H1 (cell line): Measurements from ENCODE around the gene SYN1. TPM values are rescaled to one million over a fixed set of nuclear protein-coding genes. Genes with fewer than 3 reads are reported as not detected.

ENCODE experiments used
- BCL11A ChIP-seq, 2 experiments: IDR thresholded peaks; one replicate each; pipeline ENCODE4 v1.6.1; 2011; ENCODE audit warnings: low read depth in 2 of 2, low read length in 2 of 2, mild to moderate bottlenecking in 2 of 2
- CBX5 ChIP-seq: fragments of 300-800, 300-1000 bp; sonication (generic); IDR thresholded peaks from 2 replicates; pipeline ENCODE4 v1.7.1; 2016; ENCODE audit warnings: antibody characterized with exemption, low read length, low read depth
- RAD21 ChIP-seq, 2 experiments: IDR thresholded peaks in 1 of 2; conservative IDR thresholded peaks in 1 of 2; 2 replicates each; pipeline ENCODE4 v1.6.1; 2011; ENCODE audit warnings: low read depth in 2 of 2, low read length in 2 of 2, improper control_type of control experiment in 1 of 2, inconsistent platforms in 1 of 2, mild to moderate bottlenecking in 1 of 2, moderate library complexity in 1 of 2
- USF2 ChIP-seq: IDR thresholded peaks from 2 replicates; pipeline ENCODE4 v1.6.1; 2011; ENCODE audit warnings: low read length, improper control_type of control experiment
- polyA plus RNA-seq, 7 experiments: library from polyadenylated mRNA; depleted of rRNA in 3 of 7; stranded (reverse) in 5 of 7; unstranded in 2 of 7; fragments of >200 nt in 5 of 7; fragments of 200-250 nt in 2 of 7; gene quantifications; 1 replicate in 5 of 7; 2 replicates in 1 of 7; 4 replicates in 1 of 7; pipeline versions ENCODE4 v1.2.1 to v1.2.3, GENCODE V29; 2011 to 2013; ENCODE audit warnings: missing spikeins in 2 of 7, mixed read lengths in 2 of 7
- total RNA-seq: library from RNA; stranded (reverse); fragmentation: NEBNext Ultra II Directional; extraction: Animal tissue kit (Norgen Biotek cat#: 25700); gene quantifications from 2 replicates; pipeline ENCODE4 v1.2.1, GENCODE V29; 2021
- TF ChIP-seq, protein P1 (sequence below): IDR thresholded peaks from 2 replicates; pipeline ENCODE4 v1.6.1; 2012; ENCODE audit warnings: inconsistent platforms
- TF ChIP-seq, protein P2 (sequence below), 3 experiments: IDR thresholded peaks; 1 replicate in 2 of 3; 2 replicates in 1 of 3; pipeline versions ENCODE4 v1.5.1 to v1.6.1; 2011; ENCODE audit warnings: low read length in 3 of 3, mild to moderate bottlenecking in 3 of 3, inconsistent platforms in 2 of 3, low read depth in 1 of 3, moderate library complexity in 1 of 3; ENCODE audit not compliant: insufficient read depth in 1 of 3; ENCODE audit errors: control extremely low read depth in 1 of 3

SYN1 gene
- total and polyA plus RNA-seq, 2 of the 8 experiments (the other 6 are each of a cell fraction or from before 2014, with no cell fraction given): 2.1 to 14.1 TPM

- TF ChIP-seq RAD21 (IDR thresholded peaks at IDR 0.05 in 1 of 2, conservative IDR thresholded peaks at IDR 0.05 in 1 of 2; ENCODE audit: low read depth in 2 of 2, low read length in 2 of 2) (no peak), BCL11A (IDR thresholded peaks at IDR 0.05; ENCODE audit: low read depth in 2 of 2, low read length in 2 of 2) (no peak), USF2 (no peak), CBX5 (no peak)
- TF ChIP-seq, protein P1, sequence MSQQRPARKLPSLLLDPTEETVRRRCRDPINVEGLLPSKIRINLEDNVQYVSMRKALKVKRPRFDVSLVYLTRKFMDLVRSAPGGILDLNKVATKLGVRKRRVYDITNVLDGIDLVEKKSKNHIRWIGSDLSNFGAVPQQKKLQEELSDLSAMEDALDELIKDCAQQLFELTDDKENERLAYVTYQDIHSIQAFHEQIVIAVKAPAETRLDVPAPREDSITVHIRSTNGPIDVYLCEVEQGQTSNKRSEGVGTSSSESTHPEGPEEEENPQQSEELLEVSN: no peak
- TF ChIP-seq, protein P2, sequence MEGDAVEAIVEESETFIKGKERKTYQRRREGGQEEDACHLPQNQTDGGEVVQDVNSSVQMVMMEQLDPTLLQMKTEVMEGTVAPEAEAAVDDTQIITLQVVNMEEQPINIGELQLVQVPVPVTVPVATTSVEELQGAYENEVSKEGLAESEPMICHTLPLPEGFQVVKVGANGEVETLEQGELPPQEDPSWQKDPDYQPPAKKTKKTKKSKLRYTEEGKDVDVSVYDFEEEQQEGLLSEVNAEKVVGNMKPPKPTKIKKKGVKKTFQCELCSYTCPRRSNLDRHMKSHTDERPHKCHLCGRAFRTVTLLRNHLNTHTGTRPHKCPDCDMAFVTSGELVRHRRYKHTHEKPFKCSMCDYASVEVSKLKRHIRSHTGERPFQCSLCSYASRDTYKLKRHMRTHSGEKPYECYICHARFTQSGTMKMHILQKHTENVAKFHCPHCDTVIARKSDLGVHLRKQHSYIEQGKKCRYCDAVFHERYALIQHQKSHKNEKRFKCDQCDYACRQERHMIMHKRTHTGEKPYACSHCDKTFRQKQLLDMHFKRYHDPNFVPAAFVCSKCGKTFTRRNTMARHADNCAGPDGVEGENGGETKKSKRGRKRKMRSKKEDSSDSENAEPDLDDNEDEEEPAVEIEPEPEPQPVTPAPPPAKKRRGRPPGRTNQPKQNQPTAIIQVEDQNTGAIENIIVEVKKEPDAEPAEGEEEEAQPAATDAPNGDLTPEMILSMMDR (IDR thresholded peaks at IDR 0.05; ENCODE audit: control extremely low read depth in 1 of 3, insufficient read depth in 1 of 3, low read depth in 1 of 3, low read length in 3 of 3): no peak
These were observed 19.2 kb upstream of the SYN1 start (continued) for GRCh38 chrX:47638816-47639215.
